Forelimb muscle (tissue), 1 donor: Measurements from ENCODE around the gene GNG2. TPM values are rescaled to one million over a fixed set of nuclear protein-coding genes. Genes with fewer than 3 reads are reported as not detected.

Source experiments
- DNase-seq: peaks from one replicate; pipeline ENCODE4 v3.0.0-alpha.2; 2013; ENCODE audit warnings: low read depth
- polyA plus RNA-seq: library from polyadenylated mRNA; unstranded; fragments of 120-200 nt; gene quantifications from one replicate; pipeline ENCODE4 v1.2.1, GENCODE V29; 2013; ENCODE audit not compliant: insufficient read length

The GNG2 gene
- polyA plus RNA-seq, 1 donor: 41.1 TPM

GRCh38 chr14:51993285-51993920 is 133.0 kb downstream of the GNG2 start:
- DNase-seq: no peak

GRCh38 chr14:51996148-51996746 is 135.8 kb downstream of the GNG2 start:
- no peak for DNase-seq

- no peak for DNase-seq
Observed at GRCh38 chr14:51998348-51998747, 137.9 kb downstream of the GNG2 start.

GRCh38 chr14:51999084-51999483 is 138.7 kb downstream of the GNG2 start:
- DNase-seq: no peak

- no peak for DNase-seq
Observed at GRCh38 chr14:52000019-52000582, 139.7 kb downstream of the GNG2 start.

- no peak for DNase-seq
Observed at GRCh38 chr14:52000696-52001095, 140.3 kb downstream of the GNG2 start.

GRCh38 chr14:52002542-52002941 is 142.1 kb downstream of the GNG2 start:
- DNase-seq: no peak

- DNase-seq: no peak
Observed at GRCh38 chr14:52003324-52003723, 142.9 kb downstream of the GNG2 start.

GRCh38 chr14:52005625-52006024 is 145.2 kb downstream of the GNG2 start:
- DNase-seq: no peak

- DNase-seq: no peak
Observed at GRCh38 chr14:52006361-52006760, 145.9 kb downstream of the GNG2 start.

- DNase-seq: no peak
Observed at GRCh38 chr14:52007211-52007610, 146.8 kb downstream of the GNG2 start.

- DNase-seq: no peak
Observed at GRCh38 chr14:52007637-52008036, 147.2 kb downstream of the GNG2 start.

- no peak for DNase-seq
Observed at GRCh38 chr14:52008136-52008535, 147.7 kb downstream of the GNG2 start.

GRCh38 chr14:52010173-52010693 is 149.8 kb downstream of the GNG2 start:
- no peak for DNase-seq

GRCh38 chr14:52011523-52011922 is 151.1 kb downstream of the GNG2 start:
- no peak for DNase-seq

- no peak for DNase-seq
Observed at GRCh38 chr14:52012635-52013034, 152.2 kb downstream of the GNG2 start.

- DNase-seq: no peak
Observed at GRCh38 chr14:52013984-52014600, 153.7 kb downstream of the GNG2 start.

- DNase-seq: no peak
Observed at GRCh38 chr14:52014601-52015267, 154.3 kb downstream of the GNG2 start.

- DNase-seq: no peak
Observed at GRCh38 chr14:52015411-52016030, 155.1 kb downstream of the GNG2 start.

GRCh38 chr14:52018252-52018651 is 157.8 kb downstream of the GNG2 start:
- DNase-seq: no peak

- DNase-seq: no peak
Observed at GRCh38 chr14:52018970-52019369, 158.6 kb downstream of the GNG2 start.
